Measurements from ENCODE around the gene COMMD6.

COMMD6 gene

DNA sequence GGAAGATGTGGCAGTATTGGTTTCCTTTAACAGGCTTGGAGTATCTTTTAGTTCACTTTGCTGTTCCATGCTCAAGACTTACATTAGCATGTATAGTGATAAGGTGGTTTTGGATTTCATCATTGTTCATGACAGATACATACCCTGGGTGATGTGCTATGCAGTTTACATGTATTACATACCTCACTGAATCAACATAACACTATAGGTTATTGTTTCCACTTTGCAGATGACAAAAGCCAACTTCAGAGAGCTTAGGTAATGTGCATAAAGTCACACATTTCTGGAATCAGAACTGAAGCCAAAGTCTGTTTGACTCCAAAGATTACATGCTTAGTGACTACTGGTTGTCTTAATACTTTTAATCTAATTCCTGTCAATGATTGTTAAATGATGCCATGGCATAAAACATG is 7.1 kb downstream of the COMMD6 start:
- no peak for DNase-seq (ENCODE audit: low read depth, low spot score)

- no peak for DNase-seq (ENCODE audit: low read depth, low spot score)
Measured at GRCh38 chr13:75521956-75522355, 15.7 kb downstream of the COMMD6 start.

DNA sequence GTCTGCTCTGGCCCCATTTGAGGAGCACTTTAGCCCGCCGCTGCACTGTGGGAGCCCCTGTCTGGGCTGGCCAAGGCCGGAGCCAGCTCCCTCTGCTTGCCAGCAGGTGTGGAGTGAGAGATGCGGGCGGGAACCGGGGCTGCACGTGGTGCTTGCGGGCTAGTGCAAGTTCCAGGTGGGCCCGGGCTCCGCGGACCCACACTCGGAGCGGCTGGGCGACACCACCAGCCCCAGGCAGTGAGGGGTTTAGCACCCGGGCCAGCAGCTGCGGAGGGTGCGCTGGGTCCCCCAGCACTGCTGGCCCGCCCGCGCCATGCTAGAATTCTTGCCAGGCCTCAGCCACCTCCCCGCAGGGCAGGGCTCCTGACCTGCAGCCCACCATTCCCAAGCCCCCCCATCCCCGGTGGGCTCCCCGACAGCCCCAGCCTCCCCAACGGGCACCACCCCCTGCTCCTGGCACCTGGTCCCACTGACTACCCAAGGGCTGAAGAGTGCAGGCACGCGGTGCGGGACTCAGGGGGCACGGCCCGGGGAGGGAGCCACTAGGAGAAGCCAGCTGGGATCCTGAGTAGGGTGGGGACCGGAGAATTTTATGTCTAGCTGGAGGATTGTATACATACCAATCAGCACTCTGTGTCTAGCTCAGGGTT is 19.1 kb downstream of the COMMD6 start:
- no peak for DNase-seq (ENCODE audit: low read depth, low spot score)

DNA sequence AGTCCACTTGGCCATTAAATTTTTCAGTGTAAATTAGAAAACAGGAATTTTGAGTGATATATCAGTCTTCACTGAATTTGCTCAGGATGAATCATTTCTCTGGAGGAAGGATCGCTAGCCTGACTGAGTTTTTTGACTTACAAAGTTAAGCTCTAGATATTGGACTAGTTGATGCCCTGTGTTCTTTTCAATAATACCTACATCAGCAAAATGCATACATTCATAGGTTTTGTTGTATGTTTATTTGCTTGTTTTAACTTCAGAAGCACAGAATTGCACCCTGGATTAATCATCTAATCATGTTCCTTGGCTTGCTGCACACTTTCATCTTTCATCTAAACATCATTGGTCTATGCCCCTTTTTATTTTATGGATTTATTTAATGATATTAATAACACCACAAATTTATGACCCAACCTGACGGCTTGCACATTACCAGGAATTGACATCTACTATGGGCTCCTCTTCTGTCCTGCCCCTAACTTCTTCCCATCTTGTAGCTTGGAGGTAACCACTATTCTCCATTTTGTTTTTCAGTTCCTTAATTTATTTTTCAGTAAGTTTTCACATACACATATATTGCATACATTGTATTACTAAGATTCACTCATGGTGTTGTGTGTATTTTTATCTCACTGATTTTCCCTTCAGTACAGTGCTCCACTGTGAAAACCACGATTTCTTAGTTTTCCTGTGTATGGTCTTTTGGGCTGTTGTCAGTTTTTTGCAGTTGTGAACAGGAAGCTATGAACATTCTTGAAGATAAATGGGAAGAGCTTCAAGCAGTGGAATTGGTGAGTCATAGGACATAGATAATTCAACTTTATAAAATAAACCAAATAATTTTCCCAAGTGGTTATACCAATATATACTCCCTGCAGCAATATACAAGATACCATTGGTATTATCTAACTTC is 23.3 kb downstream of the COMMD6 start:
- no peak for DNase-seq (ENCODE audit: low read depth, low spot score)

DNA sequence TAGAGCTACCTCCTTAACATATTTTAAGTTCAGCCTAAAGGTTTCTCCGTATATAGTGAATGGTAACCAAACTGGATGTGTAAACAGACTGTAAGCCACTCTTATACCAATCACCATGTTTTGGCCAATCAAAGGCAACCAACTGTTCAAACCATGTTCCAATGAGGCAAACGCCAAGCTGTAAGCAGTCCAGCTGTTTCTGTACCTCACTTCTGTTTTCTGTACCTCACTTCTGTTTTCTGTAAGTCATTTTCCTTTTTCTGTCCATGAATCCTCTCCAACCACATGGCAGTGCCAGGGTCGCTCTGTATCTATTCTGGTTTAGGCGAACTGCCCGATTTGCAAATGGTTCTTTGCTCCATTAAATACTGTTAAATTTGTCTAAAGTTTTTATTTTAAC is 24.4 kb downstream of the COMMD6 start:
- no peak for DNase-seq (ENCODE audit: low read depth, low spot score)

DNA sequence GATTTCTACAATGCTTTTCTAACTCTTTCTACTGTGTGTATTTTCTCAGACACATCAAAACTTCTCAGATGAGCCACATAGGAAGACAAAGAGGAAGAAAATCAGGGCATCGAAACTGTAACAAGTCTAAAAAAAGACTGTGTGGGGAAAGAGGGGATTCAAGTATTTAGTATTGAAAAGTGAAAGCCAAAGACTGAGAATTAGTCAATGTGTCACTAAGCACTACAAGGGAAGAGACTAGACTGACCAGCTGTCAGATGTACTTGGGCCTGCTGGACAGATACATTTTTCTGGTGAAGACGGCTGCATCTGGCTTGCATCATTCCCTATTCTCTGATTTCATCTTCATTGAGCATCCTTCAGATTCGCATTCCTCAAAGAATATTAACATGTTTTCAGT is 25.4 kb downstream of the COMMD6 start:
- no peak for DNase-seq (ENCODE audit: low read depth, low spot score)

DNA sequence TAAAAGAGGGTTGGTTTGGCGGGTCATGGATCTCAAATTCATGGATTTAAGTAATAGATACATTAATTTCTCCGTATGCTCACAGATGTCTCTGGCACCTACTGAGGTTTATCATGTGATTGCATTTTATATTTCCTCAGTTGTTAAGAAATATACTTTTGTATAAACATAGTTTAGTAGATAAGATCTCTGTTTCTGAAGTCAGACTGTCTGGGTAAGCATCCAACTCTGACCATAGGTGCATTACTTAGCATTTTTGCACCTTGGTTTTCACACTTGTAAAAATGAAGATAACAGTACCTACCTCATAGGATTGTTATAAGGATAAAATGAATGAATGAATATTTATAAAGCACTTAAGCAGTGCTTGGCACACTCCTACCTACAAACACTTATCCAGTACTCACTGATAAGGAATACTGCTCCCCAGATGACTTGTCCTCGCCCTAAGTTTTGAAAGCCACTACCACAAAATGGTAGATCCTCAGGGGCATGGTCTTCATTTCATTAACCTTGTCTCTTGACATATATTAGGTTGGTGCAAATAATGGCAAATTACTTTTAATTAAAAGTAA is 26.5 kb downstream of the COMMD6 start:
- no peak for DNase-seq (ENCODE audit: low read depth, low spot score)

- no peak for DNase-seq (ENCODE audit: low read depth, low spot score)
Measured at GRCh38 chr13:75508002-75508548, 29.6 kb downstream of the COMMD6 start.

DNA sequence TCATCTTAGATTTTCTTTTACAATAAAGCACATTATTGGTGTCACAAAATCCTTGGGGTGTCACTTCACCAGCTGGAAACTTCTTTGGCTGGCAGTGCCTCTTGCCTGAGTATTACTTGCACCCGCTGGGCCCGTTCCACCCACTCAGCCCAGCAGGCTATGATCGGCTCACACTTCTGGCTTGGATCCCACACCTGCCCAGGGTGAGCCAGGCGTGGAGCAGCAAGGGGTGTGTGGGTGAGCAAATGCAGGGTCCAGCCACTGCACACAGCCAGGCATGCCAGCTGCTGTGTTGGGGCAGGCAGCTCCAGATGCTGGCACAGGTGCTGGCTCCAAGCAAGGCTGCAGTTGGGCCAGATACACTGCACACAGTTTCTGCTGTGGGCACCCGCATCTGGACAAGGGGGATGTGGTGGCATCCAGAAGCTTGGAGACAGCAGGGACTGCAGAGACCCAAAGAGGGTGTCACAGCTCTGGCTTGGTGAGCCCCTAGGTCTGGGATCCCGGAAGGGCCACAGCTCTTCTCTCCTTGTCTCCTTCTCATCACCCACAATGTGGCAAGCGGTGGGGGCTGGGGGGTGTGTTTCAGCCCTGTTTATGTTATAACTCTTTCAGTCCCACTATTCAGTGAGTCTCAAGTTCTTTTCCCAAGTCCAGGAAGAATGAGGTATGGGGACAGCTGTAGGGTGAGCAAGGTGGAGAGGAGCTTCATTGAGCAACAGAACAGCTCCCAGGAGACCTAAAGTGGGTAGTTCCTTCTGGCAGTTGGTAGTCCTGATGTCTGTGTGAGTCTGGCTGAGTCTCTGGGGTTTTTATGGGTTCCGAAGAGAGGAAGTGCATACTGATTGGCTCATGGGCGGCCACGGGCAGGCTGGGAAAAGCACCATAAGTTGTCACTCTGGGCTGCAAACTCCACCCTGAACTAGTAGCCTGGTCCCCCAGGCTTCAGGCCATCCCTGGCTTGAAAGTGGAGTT is 30.3 kb downstream of the COMMD6 start:
- DNase-seq (ENCODE audit: low read depth, low spot score) = no peak

DNA sequence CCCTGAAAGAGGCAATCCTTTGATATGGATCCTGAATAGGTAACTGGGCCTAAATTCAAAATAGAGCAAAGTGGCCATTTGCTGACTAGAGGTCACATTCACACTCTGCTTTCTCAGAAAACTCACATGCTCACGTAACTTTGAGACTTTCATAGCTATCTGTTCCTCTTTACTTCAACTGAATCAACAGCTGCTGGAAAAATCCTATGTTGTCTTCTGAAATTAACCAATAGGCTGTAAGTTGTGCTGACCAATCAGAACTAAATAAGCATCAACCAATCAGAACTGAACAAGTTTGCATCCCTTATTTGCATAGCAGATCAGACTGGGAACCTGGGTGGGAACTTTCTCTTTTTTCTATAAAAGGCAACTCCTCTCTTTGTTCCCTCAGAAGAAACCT is 31.6 kb downstream of the COMMD6 start:
- DNase-seq (ENCODE audit: low read depth, low spot score) = no peak

DNA sequence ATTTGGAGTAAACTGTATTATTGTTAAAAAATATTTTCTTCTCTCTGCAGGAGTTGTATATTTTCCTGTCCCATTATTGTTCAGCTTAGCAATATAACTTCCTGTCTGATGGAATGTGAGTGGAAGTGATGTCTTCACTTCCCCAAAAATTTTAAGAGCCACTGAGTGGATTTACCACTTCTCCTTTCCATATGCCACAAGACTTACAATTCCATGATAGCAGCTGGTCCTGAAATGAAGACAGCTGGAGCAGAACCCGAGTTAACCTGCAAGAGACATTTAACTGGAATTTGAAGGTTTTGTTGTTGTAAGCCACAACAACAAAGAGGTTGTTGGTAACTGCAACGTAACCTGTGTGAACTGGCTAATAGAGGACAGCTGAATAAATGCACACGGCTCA is 32.3 kb downstream of the COMMD6 start:
- no peak for DNase-seq (ENCODE audit: low read depth, low spot score)

DNA sequence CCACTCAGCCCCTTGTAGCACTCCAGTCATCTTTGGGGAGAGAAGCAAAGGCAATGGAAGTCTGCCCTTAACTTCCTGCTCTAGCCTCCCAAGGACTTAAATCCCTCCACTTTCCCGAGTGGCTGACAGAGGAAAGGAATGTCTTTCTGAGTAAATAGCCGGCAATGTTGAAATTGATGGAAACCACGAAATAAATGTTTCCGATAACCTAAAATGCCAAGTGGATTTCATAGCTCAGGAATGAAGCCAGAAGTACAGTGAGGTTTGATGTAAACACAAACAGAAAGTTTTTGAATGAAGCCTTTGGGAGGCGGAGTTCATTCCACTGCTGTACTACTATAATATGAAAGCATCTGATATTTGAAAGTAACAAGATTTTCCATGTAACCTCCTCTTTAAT is 41.7 kb downstream of the COMMD6 start:
- no peak for DNase-seq (ENCODE audit: low read depth, low spot score)

- DNase-seq (ENCODE audit: low read depth, low spot score) = no peak
Measured at GRCh38 chr13:75494491-75494890, 43.1 kb downstream of the COMMD6 start.

DNA sequence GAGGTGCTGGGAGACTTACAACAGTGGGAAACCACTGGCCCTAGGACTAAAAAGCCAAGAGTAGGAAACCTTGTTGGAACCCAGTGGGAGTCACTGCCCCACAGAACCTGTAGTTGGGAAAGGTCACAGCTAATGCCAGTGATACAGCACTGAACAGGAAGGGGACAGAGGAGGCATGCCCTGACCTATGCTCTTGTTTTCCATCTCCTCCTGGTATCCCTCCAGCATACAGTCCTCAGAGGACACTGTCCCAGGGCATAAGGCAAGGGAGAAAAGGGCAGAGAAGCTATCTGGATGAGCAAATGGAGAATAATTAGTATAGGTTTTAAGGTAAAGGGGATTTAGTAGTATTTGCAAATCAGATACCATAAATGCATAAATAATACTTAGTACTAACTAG is 44.5 kb downstream of the COMMD6 start:
- no peak for DNase-seq (ENCODE audit: low read depth, low spot score)

- no peak for DNase-seq (ENCODE audit: low read depth, low spot score)
Measured at GRCh38 chr13:75492389-75492788, 45.3 kb downstream of the COMMD6 start.

GRCh38 chr13:75491376-75491775 is 46.3 kb downstream of the COMMD6 start:
- DNase-seq (ENCODE audit: low read depth, low spot score) = no peak

GRCh38 chr13:75489502-75490263 is 48.0 kb downstream of the COMMD6 start:
- DNase-seq (ENCODE audit: low read depth, low spot score) = no peak

DNA sequence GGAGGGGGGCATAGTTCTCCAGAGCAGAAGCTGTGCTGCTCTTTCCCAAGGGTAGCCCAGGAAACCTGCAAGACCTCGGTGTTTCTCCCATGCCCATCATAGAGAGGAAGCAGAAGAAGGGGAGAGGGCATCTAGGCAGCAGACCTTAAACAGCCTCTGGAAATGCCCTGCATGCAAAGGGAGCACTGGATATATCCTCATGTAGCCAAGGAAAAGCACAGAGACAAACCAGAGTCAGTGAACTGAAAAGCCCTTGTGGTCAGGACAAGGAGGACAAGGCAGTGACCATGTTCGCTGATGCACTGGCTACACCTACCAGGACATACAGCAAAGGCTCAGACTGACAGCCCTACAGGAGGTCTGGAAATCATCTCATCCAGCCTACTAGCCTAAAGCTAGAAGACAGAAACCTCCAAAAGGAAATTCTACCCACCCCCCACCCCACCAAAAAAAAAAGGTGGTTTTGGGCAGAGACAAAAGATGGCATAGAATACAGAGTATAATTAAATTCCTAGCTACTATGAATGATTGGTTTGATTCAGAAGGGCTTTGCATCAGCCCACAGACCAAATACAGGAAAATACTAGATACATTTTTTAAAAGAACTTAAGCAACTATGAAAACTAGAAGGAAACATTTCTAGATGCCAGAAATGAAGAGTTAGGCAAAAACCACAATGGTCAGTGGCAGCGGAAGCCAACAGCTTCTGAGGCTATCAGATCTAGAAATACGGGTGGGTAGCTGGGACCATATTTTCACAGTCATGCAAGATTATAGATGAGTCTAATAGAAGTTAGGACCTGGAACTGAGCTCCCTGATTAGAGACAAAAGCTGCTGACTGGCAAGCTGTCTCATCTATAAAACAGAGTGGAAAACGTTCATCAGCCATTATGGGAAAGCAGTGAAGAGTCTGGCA is 51.2 kb downstream of the COMMD6 start:
- DNase-seq (ENCODE audit: low read depth, low spot score) = no peak

DNA sequence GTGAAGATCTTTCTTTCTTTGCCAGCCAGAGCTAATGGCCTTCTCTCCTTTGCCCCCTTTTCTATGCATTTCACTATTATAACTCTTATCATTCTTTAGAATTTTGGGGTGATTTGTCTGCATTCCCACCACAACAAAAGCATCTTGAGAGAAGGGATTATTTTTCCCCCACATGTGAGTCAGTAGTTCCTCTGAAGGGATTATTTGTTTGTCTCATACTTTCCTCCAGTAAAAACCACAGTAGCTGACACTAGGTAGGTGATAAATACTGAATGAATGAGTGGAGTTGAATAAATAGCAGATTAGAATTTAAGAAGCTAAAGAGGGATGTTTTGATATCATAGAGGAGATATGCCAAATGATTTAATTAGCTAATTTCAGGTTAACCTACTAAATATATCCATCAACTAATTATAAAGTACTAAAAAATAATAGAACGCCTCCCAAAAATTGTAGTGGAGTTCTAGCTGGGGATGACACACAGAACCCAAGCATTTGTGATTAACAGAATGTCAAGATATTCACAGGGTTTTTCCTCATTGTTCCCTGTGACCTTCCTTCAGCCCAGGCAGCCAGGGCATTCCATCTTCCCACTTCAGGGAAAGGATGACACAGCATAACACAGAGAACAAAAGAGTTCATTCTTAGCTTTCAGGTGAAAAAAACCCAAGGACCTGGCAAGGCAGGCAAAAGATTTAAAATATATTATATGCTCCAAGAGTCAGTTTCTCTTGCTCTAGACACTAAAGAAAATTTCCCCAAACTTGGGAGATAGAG is 52.2 kb downstream of the COMMD6 start:
- DNase-seq (ENCODE audit: low read depth, low spot score) = no peak

Measured in activated CD4-positive, CD25-positive, alpha-beta regulatory T cell treated with anti-CD3 and anti-CD28 coated beads, Interleukin-2, amount 50 U/mL, for 16 hours (primary cell).